HepG2 (cell line): ENCODE data around the gene ASCC3. TPM values are rescaled to one million over a fixed set of nuclear protein-coding genes. Genes with fewer than 3 reads are reported as not detected.

Source experiments
- ATAC-seq: fragments of 200-7000 bp; cut with Tn5 transposase; 3 replicates; pipeline ENCODE4 v1.9.1; 2020; ENCODE audit warnings: mild to moderate bottlenecking, moderate library complexity
- BruUV-seq: library from RNA; stranded (reverse); fragments of 400-500 nt; replicated peaks from 2 replicates; lab custom pipeline; 2021; lab: Mats Ljungman, UMichigan
- CTCF ChIA-PET: fragments of 300-600 bp; formaldehyde crosslinking; extraction: SDS; loops from one replicate; lab custom pipeline; 2021; ENCODE audit warnings: low total read pairs, inconsistent platforms, low intra/inter-chr PET ratio; lab: Yijun Ruan, JAX
- POLR2A ChIA-PET: fragments of 350-600 bp; sonication (Branson Sonifier 250); formaldehyde crosslinking; loops from one replicate; lab custom pipeline; 2020; ENCODE audit warnings: antibody characterized with exemption, inconsistent platforms; lab: Yijun Ruan, JAX
- DNase-seq: peaks from one replicate; pipeline ENCODE4 v3.0.0-alpha.2; 2015; ENCODE audit warnings: low spot score
- FAIRE-seq: peaks from 3 replicates; lab custom pipeline; 2011; peaks lifted over from hg19 to GRCh38; lab: Jason Lieb, UNC
- H2AFZ ChIP-seq: one replicate; pipeline ENCODE4 v1.6.1; 2011; ENCODE audit warnings: low read length, inconsistent platforms
- H3K27ac ChIP-seq: fragments of 300-600 bp; 3 replicates; pipeline ENCODE4 v1.8.0; 2011; ENCODE audit warnings: mixed run types, mild to moderate bottlenecking, mixed read lengths, low read length, inconsistent platforms; ENCODE audit not compliant: insufficient read depth; ENCODE audit errors: extremely low read length
- H3K27me3 ChIP-seq, 2 experiments: fragments of 200-600 bp in 1 of 2; 2 replicates in 1 of 2; 3 replicates in 1 of 2; pipeline versions ENCODE4 v1.6.0 to v1.8.0; 2011; ENCODE audit warnings: low read length in 2 of 2, mild to moderate bottlenecking in 2 of 2, moderate library complexity in 2 of 2, inconsistent platforms in 1 of 2; ENCODE audit not compliant: insufficient read depth in 2 of 2, control insufficient read depth in 1 of 2
- H3K36me3 ChIP-seq, 2 experiments: fragments of 200-600 bp in 1 of 2; replicated peaks in 1 of 2; 2 replicates in 1 of 2; 3 replicates in 1 of 2; pipeline versions ENCODE4 v1.5.1 to v1.8.0; 2011; ENCODE audit warnings: low read length in 2 of 2, inconsistent platforms in 1 of 2; ENCODE audit not compliant: insufficient read depth in 2 of 2, control insufficient read depth in 1 of 2
- H3K4me1 ChIP-seq: 2 replicates; pipeline ENCODE4 v1.5.1; 2012; ENCODE audit warnings: low read length, inconsistent platforms; ENCODE audit not compliant: insufficient read depth
- H3K4me2 ChIP-seq: 2 replicates; pipeline ENCODE4 v1.6.0; 2011; ENCODE audit warnings: low read depth, low read length, inconsistent platforms
- H3K4me3 ChIP-seq, 3 experiments: fragments of 200-600 bp in 1 of 3; sonication (generic), shearing (Covaris generic) in 1 of 3; replicated peaks in 1 of 3; 2 replicates each; pipeline ENCODE4 v1.5.1; 2011 to 2016; ENCODE audit warnings: low read length in 3 of 3, inconsistent platforms in 2 of 3, low read depth in 2 of 3, mild to moderate bottlenecking in 2 of 3, control low read depth in 1 of 3, mixed read lengths in 1 of 3; ENCODE audit not compliant: insufficient read depth in 1 of 3
- H3K79me2 ChIP-seq: one replicate; pipeline ENCODE4 v1.6.1; 2011; ENCODE audit warnings: low read length, inconsistent platforms; ENCODE audit not compliant: insufficient read depth
- H3K9ac ChIP-seq: 2 replicates; pipeline ENCODE4 v1.6.0; 2011; ENCODE audit warnings: mild to moderate bottlenecking, low read depth, low read length, inconsistent platforms; ENCODE audit not compliant: insufficient read depth
- H3K9me3 ChIP-seq: 2 replicates; pipeline ENCODE4 v1.5.1; 2012; ENCODE audit warnings: mild to moderate bottlenecking, low read length
- H4K20me1 ChIP-seq: 2 replicates; pipeline ENCODE4 v1.6.0; 2011; ENCODE audit warnings: inconsistent platforms, mild to moderate bottlenecking, low read length, moderate library complexity; ENCODE audit not compliant: insufficient read depth
- CBX5 ChIP-seq: sonication (generic); formaldehyde crosslinking; IDR thresholded peaks from 2 replicates; pipeline ENCODE4 v1.4.0; 2020; ENCODE audit warnings: missing genetic modification reagents, borderline replicate concordance
- IRX3 ChIP-seq: sonication (generic); formaldehyde crosslinking; IDR thresholded peaks from 2 replicates; pipeline ENCODE4 v1.8.1; 2023; ENCODE audit warnings: mild to moderate bottlenecking, low read depth, missing genetic modification reagents, borderline replicate concordance
- KLF13 ChIP-seq: sonication (generic); formaldehyde crosslinking; IDR thresholded peaks from 2 replicates; pipeline ENCODE4 v1.4.0; 2020; ENCODE audit warnings: mild to moderate bottlenecking, missing genetic modification reagents
- KMT2A ChIP-seq: sonication (generic); formaldehyde crosslinking; IDR thresholded peaks from 2 replicates; pipeline ENCODE4 v1.4.0; 2020; ENCODE audit warnings: missing genetic modification reagents
- NR3C1 ChIP-seq: sonication (generic); formaldehyde crosslinking; IDR thresholded peaks from 2 replicates; pipeline ENCODE4 v1.4.0; 2020; ENCODE audit warnings: missing genetic modification reagents
- PHB2 ChIP-seq: fragments of 450-650 bp; IDR thresholded peaks from 2 replicates; pipeline ENCODE4 v1.6.1; 2018; ENCODE audit not compliant: partially characterized antibody
- POLR2A ChIP-seq, 2 experiments: IDR thresholded peaks; 2 replicates each; pipeline ENCODE4 v1.6.1; 2011; ENCODE audit warnings: low read depth in 2 of 2, low read length in 2 of 2, mild to moderate bottlenecking in 1 of 2, moderate library complexity in 1 of 2; ENCODE audit not compliant: insufficient read depth in 1 of 2
- SPEN ChIP-seq: sonication (generic); formaldehyde crosslinking; IDR thresholded peaks from 2 replicates; pipeline ENCODE4 v1.5.1; 2020; ENCODE audit warnings: low read depth, mild to moderate bottlenecking, missing genetic modification reagents
- SRSF1 ChIP-seq: fragments of 200-400 bp; formaldehyde crosslinking; optimal IDR thresholded peaks from 2 replicates; pipeline ENCODE3; 2017; ENCODE audit warnings: mild to moderate bottlenecking, low read depth, low read length, moderate library complexity
- ZIK1 ChIP-seq: sonication (generic); formaldehyde crosslinking; IDR thresholded peaks from 2 replicates; pipeline ENCODE4 v1.5.0; 2020; ENCODE audit warnings: mild to moderate bottlenecking, low read depth, missing genetic modification reagents, borderline replicate concordance
- ZNF224 ChIP-seq: sonication (generic); formaldehyde crosslinking; IDR thresholded peaks from 2 replicates; pipeline ENCODE4 v1.5.0; 2020; ENCODE audit warnings: mild to moderate bottlenecking, missing genetic modification reagents
- ZNF235 ChIP-seq: sonication (generic); formaldehyde crosslinking; IDR thresholded peaks from 2 replicates; pipeline ENCODE4 v1.8.1; 2023; ENCODE audit warnings: mild to moderate bottlenecking, missing genetic modification reagents, borderline replicate concordance
- ZNF792 ChIP-seq: IDR thresholded peaks from 2 replicates; pipeline ENCODE4 v1.6.1; 2016
- WGBS: methylation state at CpG from one replicate; pipeline ENCODE4 v1.1.6; 2017; ENCODE audit warnings: low lambda C conversion rate; 5-methylcytosine and 5-hydroxymethylcytosine counted together
- in situ Hi-C: cut with HindIII; loops from 2 replicates; pipeline ENCODE4 v1.10.0; 2017; ENCODE audit warnings: low pct_unique_long_range_greater_than_20kb; ENCODE audit not compliant: extremely low pct_ligation_motif_present
- intact Hi-C: fragments of 100-400 bp; cut with micrococcal nuclease; formaldehyde crosslinking; loops from one replicate; pipeline ENCODE4 v1.10.0; 2022; ENCODE audit not compliant: unreplicated experiment
- polyA plus RNA-seq, 8 experiments: library from polyadenylated mRNA; depleted of rRNA in 3 of 8; stranded (reverse) in 7 of 8; unstranded in 1 of 8; fragments of >200 nt; fragmentation: Illumina TruSeq in 4 of 8; extraction: Trizol in 4 of 8; gene quantifications; 2 replicates each; pipeline versions ENCODE4 v1.2.1 to v1.2.3, GENCODE V29; 2011 to 2016; ENCODE audit warnings: low read depth in 4 of 8, missing spikeins in 1 of 8, mixed read lengths in 1 of 8; ENCODE audit not compliant: insufficient read depth in 1 of 8
- total RNA-seq, 5 experiments: library from RNA; depleted of rRNA; stranded (reverse); fragments of >200 nt; fragmentation: Illumina TruSeq; extraction: Trizol; gene quantifications; 2 replicates each; pipeline ENCODE4 v1.2.3, GENCODE V29; 2016; ENCODE audit warnings: low read depth in 1 of 5
- TF ChIP-seq, protein P1 (sequence below): sonication (generic); formaldehyde crosslinking; IDR thresholded peaks from 2 replicates; pipeline ENCODE4 v1.8.0; 2023; ENCODE audit warnings: mild to moderate bottlenecking, missing genetic modification reagents
- TF ChIP-seq, protein P2 (sequence below): sonication (generic); formaldehyde crosslinking; IDR thresholded peaks from 2 replicates; pipeline ENCODE4 v1.9.0; 2021; ENCODE audit warnings: missing genetic modification reagents, borderline replicate concordance
- TF ChIP-seq, protein P3 (sequence below): sonication (generic); formaldehyde crosslinking; IDR thresholded peaks from 2 replicates; pipeline ENCODE4 v1.5.1; 2020; ENCODE audit warnings: mild to moderate bottlenecking, missing genetic modification reagents, moderate library complexity

ASCC3 gene
- total and polyA plus RNA-seq, 2 of the 13 experiments (the other 11 are each of a cell fraction or from before 2014, with no cell fraction given): 23.1 to 55.7 TPM

DNA sequence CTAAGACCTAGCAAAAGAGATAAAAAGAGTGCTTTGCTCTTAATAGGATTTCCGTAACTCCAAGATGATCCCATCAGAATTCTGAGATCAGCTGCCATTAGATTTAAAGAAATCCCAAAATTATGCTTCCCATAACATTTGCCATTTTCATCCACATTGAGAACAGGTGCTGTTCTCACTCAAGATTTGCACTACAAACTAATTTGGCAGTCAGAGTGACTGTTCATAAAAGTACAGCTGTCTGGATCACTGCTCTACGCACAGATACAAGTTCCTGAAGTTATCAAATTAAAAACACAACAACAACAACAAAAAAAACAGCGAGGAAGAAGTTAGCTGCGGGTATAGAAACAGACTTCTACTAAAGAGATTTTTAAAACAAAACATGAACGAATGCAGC, 58.1 kb downstream of the ASCC3 start:
- DNase-seq (no peak), FAIRE-seq (no peak), ATAC-seq (no peak)
- H3K79me2 ChIP-seq: no peaks in the 10 kb centered on the region
- H3K4me1 ChIP-seq: no peaks in the 10 kb centered on the region
- H3K36me3 ChIP-seq: no peaks in the 10 kb centered on the region
- no peaks in the 10 kb centered on the region for H4K20me1 ChIP-seq
- no peak overlapping the region for H3K9ac ChIP-seq
- POLR2A ChIA-PET: no interaction called here
- no TSS peak for BruUV-seq
- H3K9me3 ChIP-seq: no peaks in the 10 kb centered on the region
- H3K27ac ChIP-seq: no peak overlapping the region
- in situ Hi-C loops (no loop called here), intact Hi-C loops (no loop called here)
- CTCF ChIA-PET: no interaction called here
- no peak overlapping the region for H2AFZ ChIP-seq
- H3K27me3 ChIP-seq: no peaks in the 10 kb centered on the region
- 95% methylated on average over 5 of the region's 5 CpGs for WGBS
- no peak overlapping the region for H3K4me3 ChIP-seq
- TF ChIP-seq SPEN (CRISPR knock-in tag): no peak
- no peak for TF ChIP-seq ZIK1 (CRISPR knock-in tag)
- H3K4me2 ChIP-seq: no peak overlapping the region

DNA sequence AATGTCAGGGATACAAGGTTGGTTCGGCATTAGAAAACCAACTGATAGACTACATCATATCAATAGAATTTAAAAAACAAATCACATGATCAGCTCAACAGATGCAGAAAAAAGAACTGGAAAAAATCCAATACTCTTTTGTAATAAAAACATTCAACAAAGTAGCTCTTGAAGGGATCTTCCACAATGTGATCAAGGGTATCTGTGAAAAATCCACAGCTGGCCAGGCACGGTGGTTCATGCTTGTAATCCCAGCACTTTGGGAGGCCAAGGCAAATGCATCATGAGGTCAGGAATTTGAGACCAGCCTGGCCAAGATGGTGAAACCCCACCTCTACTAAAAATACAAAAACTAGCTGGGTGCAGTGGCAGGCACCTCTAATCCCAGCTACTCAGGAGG, 63.1 kb downstream of the ASCC3 start:
- Histone ChIP-seq H3K4me2 (no peak overlapping the region), H3K9me3 (no peaks in the 10 kb centered on the region), H3K79me2 (peaks cover 4% of the 10 kb centered on the region), H3K9ac (no peak overlapping the region), H3K36me3 (no peaks in the 10 kb centered on the region), H3K27me3 (no peaks in the 10 kb centered on the region), H4K20me1 (no peaks in the 10 kb centered on the region), H3K4me1 (no peaks in the 10 kb centered on the region), H3K27ac (no peak overlapping the region), H2AFZ (no peak overlapping the region), H3K4me3 (no peak overlapping the region)
- POLR2A ChIA-PET: no interaction called here
- intact Hi-C loops (no loop called here), in situ Hi-C loops (no loop called here)
- DNase-seq: no peak
- FAIRE-seq: no peak
- 96% methylated on average over 2 of the region's 2 CpGs for WGBS
- ATAC-seq: no peak
- CTCF ChIA-PET: no interaction called here
- BruUV-seq: no TSS peak
- TF ChIP-seq SRSF1: no peak
- no peak for TF ChIP-seq POLR2A (IDR thresholded peaks at IDR 0.05; ENCODE audit: insufficient read depth in 1 of 2, low read depth in 2 of 2, low read length in 2 of 2)
- TF ChIP-seq IRX3 (CRISPR knock-in tag): no peak
- TF ChIP-seq, protein P1, sequence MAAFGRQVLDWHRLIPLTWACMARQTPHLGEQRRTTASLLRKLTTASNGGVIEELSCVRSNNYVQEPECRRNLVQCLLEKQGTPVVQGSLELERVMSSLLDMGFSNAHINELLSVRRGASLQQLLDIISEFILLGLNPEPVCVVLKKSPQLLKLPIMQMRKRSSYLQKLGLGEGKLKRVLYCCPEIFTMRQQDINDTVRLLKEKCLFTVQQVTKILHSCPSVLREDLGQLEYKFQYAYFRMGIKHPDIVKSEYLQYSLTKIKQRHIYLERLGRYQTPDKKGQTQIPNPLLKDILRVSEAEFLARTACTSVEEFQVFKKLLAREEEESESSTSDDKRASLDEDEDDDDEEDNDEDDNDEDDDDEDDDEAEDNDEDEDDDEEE (CRISPR knock-in tag): no peak
- TF ChIP-seq ZNF235 (CRISPR knock-in tag): no peak
- no peak for TF ChIP-seq CBX5 (CRISPR knock-in tag)
- no peak for TF ChIP-seq NR3C1 (CRISPR knock-in tag)
- no peak for TF ChIP-seq KMT2A (CRISPR knock-in tag)
- no peak for TF ChIP-seq PHB2
- TF ChIP-seq ZNF792 (CRISPR knock-in tag): no peak
- TF ChIP-seq KLF13 (CRISPR knock-in tag): no peak
- TF ChIP-seq, protein P2, sequence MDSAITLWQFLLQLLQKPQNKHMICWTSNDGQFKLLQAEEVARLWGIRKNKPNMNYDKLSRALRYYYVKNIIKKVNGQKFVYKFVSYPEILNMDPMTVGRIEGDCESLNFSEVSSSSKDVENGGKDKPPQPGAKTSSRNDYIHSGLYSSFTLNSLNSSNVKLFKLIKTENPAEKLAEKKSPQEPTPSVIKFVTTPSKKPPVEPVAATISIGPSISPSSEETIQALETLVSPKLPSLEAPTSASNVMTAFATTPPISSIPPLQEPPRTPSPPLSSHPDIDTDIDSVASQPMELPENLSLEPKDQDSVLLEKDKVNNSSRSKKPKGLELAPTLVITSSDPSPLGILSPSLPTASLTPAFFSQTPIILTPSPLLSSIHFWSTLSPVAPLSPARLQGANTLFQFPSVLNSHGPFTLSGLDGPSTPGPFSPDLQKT: no peak
- TF ChIP-seq, protein P3, sequence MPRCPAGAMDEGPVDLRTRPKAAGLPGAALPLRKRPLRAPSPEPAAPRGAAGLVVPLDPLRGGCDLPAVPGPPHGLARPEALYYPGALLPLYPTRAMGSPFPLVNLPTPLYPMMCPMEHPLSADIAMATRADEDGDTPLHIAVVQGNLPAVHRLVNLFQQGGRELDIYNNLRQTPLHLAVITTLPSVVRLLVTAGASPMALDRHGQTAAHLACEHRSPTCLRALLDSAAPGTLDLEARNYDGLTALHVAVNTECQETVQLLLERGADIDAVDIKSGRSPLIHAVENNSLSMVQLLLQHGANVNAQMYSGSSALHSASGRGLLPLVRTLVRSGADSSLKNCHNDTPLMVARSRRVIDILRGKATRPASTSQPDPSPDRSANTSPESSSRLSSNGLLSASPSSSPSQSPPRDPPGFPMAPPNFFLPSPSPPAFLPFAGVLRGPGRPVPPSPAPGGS (CRISPR knock-in tag): no peak
- no peak for TF ChIP-seq ZNF224 (CRISPR knock-in tag)
